HG03442 (cell line): ENCODE data around the gene AP2B1.

Experiments
- ATAC-seq: cut with Tn5 transposase; IDR thresholded peaks from one replicate; pipeline ENCODE4 v1.9.1; 2021; ENCODE audit warnings: mild to moderate bottlenecking, moderate library complexity; ENCODE audit not compliant: unreplicated experiment

AP2B1 gene

DNA sequence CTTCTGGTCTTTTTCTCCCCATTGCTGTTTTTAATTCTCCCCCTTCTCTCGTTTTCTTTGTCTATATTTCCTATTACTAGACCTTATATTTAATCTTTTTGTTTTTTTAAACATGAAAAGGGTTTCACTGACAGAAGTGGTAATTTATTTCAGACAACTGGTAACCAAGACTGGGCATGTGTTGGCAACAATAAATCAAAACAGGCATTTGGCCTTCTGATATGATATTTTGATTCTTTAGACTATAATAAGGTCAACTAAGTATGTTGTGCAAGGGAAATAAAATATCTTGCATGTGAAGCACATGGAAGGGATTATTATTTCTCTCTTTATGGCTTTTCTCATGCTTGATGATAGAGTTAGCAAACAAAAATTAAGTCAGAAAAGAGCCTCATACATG is 34.6 kb downstream of the AP2B1 start:
- ATAC-seq, result no peak

DNA sequence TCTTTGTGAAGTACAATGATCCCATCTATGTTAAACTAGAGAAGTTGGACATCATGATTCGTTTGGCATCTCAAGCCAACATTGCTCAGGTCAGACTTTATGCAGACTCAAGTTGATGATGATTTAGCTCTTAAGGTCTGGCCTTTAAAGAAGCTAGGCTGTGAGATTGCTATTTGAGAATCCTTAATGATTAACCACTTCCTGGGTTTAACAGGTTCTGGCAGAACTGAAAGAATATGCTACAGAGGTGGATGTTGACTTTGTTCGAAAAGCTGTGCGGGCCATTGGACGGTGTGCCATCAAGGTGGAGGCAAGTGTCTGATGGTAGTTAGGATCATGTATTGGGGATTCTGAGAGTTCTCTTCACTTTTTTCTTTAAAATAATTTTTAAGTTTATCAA is 40.3 kb downstream of the AP2B1 start:
- ATAC-seq, result no peak

DNA sequence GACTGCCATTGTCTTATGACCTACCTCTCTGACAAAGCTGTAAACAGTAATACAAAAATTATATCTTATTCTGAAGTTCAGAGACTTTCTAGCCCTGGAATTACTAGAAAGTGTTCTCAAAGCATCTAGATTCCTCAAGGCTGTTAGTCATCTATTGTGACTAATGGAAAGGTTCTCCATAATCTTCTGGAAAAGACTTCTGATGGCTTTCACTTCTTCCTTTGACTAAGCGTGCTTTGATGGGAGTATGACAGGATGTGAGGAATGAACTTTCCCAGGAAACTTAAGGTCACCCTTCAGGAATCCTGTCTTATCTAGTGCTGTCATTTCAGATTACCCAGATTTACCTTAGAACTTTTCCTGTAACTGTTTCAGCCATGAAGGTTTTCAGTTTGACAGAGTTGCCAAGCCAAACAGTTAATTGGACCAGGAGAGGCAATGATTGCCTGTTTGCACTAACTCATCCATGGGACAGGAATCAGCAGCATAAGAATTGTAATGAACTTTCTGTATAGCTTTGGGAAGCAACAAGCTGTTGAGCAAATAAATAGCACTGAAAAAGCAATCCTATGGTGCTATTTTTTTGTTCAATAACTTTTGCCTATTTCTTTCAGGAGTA is 43.5 kb downstream of the AP2B1 start:
- ATAC-seq, result no peak

DNA sequence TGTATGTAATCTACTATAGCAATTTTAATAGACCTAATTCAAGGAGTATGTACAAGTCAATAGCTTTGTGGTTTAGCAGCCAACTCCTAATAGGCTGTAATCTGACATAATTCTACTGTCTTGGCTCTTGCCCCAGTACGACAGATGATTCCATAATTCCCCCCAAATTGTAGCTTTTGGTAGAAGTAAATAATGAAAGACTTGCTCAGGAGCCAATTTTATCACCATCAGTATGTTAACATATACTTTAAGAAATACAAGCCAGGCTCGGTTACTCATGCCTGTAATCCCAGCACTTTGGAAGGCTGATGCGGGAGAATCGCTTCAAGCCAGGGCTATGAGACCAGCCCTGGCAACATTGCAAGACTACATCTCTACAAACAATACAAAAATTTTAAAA is 53.9 kb downstream of the AP2B1 start:
- no peak for ATAC-seq

DNA sequence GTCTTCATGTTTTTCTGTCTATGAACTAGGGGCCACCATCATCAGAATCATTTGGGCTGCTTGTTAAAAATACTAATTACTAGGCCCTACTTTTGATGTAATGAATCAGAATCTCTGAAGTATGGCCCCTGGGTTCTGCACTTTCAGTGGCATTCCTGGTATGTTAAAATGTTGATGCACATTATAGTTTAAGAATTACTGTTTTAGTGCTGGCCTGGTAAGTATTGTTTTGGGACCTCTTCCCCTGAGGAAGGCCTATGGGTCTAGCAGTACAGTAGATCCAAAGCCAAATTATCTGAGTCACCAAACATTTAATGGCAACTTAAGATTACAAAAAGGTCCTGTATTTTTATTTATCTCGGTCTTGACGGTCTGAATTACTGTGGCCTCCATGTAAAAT is 58.8 kb downstream of the AP2B1 start:
- no peak for ATAC-seq

DNA sequence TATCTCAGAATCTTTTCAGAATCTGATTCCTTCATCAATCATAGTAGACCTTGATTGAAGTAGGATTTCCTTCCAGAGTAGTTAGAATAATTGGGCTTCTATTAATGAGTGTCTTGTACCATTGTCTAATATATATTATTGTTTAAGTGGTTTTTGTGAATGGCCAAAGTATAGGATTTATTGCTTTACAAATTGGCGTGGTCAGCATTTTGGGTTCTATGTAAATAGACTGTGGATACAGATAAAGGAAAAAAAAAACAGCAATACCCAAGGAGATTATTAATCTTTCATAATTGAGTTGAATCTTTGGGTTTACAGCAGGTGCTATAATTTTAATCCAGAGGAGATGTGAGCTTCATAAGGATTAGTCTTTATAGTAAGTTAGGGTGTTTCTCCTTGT is 64.3 kb downstream of the AP2B1 start:
- no peak for ATAC-seq

DNA sequence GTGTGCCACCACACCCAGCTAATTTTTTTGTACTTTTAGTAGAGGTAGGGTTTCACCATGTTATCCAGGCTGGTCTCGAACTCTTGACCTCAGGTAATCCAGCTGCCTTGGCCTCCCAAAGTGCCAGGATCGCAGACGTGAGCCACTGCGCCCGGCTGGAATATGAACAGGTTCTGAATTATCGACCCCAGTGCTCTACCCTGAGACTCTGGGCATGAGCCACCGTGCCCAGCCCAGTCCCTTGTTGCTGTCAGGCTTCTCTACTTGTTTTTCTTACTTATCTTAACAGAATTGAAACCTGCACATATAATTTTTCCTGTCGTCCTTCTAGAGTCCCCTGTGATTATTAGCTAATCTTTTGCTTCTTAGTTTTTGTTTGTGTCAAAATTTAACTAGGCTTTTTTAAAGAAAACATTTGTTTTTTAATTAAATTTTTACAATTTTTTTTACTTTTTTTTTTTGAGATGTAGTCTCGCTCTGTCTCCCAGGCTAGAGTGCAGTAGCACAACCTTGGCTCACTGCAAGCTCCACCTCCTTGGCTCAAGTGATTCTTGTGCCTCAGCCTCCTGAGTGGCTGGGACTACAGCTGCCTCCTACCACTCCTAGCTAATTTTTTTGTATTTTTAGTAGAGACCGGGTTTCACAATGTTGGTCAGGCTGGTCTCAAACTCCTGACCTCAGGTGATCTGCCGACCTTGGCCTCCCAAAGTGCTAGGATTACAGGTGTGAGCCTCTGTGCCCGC is 66.7 kb downstream of the AP2B1 start:
- no peak for ATAC-seq

DNA sequence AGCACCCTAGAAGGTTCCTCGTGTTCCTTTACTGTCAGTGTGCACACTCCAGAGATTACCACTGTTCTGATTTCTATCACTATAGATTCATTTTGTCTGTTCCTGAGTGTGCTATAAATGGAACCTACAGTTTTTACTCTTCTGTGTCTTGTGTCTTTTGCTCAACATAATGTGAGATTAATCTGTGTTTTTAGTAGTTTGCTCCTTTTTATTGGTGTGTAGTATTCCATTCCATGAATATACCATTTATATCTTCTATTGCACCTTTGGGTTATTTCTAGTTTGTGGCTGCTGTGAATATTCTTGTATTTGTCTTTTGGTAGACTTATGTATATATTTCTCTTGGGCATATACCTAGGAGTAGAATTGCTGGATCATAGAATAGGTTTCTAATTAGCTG is 68.2 kb downstream of the AP2B1 start:
- ATAC-seq, result no peak

DNA sequence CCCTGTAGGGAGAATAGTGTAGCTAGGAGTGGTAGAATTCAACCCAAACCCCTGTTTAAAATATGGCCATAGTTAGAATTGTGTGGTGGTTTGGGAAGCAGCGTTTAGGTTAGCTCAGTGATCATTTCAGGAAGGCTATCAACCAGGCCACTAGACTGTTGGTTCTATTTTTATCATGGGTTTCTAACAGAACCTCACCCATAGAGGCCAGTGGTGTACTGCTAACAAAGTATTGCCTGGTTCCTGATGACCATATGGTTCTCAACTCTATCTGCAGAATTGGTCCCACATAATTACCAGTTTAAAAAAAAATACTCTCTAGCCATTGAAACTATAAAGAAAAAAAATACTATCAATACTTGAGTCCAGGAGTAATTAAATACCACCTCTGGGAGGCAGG is 73.8 kb downstream of the AP2B1 start:
- ATAC-seq, result no peak

DNA sequence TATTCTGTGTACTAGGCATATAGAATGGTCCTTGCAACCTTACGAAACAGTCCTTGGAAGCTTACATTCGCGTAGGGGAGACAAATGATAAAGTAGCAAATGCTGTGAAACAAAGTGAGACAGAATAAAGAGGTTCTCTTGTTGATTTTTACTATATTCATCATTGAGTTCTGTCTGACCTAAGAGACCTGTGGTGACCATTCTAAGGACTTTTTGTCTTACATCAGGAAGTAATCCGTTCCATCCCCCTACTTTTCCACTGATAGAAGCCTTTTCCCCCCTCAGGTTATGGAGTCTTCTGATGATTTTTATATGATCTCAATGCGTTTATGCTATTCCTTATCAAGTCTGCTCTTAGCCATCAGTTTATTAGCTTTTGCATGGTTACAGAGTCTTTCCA is 77.6 kb downstream of the AP2B1 start:
- no peak for ATAC-seq

DNA sequence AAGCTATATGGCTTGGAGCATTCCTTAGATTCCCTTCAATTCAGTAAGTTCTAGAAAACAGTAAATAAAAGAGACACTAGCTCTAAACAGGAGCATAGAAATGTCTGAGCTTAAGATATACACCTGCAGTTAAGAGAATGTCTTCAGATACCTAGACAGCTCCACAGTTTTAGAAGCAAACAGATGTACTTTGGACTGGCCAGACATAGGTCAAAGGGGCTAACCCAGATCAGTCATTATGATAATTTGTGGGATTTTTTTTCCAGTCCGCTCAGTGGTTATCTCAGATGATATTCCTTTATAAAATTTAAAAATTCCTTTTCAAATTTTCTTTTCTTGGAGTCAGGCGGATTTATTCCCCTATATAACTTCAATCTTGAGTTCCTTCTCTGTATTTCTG is 78.5 kb downstream of the AP2B1 start:
- no peak for ATAC-seq

DNA sequence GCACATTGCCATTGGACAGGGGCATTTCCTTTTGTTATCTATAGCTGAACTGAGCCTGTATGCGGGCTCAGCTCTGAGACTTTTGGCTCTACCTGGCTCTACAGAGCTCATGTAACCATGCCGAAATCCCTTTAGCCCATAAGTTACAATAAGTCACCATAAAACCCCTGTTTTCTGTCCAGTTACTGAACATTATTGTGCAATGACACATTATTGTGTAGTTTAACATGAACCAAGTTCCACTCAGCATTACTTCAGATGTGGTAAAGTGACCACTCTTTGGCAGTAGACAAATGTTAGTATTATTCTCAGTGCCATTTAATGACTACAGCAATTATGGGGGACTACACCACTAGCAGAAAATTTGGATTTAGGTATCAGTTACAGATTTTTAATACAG is 78.9 kb downstream of the AP2B1 start:
- no peak for ATAC-seq

DNA sequence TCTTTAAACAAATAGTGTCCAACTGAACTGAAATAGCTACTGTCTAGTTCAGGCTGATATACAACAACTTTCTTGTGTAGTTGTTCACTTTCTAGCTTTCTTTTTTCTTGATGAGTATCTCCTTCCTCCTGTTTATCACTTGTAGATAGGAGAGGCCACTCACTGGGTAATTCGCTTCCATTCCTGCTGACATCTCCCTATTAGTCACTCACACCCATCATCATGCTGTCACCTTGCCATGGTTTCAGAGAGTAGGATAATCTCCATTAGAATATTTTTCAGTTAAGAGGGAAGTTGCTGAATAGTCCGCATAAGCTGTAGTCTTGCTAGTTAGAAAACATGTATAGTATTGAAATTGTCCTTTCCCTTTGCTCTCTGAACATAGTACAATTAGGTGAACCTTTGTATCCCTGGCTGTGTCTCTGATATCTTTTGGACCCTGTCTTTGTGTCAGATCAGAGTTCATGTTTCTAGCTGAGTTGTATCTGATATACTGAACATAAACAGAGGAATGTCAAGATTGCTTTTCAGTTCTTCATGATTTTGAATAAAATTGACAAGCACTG is 79.9 kb downstream of the AP2B1 start:
- ATAC-seq, result no peak

DNA sequence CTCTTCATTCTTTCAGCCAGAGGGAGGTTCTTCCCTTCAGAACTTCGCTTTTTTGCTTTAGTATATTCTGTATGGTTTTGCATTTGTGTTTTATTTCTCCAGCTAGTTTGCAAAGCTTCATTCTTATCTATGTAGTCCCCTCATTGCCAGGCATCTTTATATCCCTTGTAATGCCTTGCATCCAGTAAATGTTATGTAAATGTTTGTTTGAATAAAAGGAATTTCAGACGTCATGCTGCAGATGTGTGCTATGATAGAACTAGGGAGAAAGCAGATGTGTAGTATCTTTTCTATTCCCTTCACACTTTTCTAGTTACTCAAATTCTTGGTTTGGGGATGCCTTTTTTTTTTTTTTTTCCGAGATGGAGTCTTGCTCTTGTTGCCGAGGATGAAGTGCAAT is 81.7 kb downstream of the AP2B1 start:
- no peak for ATAC-seq

DNA sequence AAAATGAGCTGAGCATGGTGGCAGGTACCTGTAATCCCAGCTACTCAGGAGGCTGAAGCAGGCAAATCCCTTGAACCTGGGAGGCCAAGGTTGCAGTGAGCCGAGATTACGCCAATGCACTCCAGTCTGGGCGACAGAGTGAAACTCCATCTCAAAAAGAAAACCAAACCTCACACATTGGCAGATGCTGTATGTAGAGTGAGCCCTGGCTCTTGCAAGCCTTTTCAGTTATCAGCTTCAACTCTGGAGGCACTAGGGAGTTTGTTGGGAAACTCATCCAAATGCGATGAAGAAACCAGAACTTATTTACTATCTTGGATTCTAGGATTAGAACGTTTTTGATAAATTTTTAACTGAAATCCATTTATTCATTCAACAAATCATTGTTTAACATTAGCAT is 87.4 kb downstream of the AP2B1 start:
- no peak for ATAC-seq

DNA sequence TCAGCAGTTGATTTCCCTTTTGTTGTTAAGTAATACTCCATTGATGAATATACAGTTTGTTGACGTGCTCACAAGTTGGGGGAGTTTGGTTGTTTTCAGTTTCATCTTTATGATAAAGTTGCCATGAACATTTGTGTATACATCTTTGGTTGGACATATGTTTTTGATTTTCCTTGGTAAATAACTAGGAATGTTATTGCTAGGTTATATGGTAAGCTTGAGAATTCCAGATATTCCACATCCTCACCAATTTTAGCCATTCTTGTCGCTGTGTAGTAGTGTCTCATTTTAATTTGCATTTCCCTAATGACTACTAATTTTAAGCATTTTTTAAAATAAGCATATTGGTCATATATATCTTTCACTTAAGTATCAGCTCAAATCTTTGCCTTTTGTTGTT is 89.3 kb downstream of the AP2B1 start:
- ATAC-seq, result no peak

DNA sequence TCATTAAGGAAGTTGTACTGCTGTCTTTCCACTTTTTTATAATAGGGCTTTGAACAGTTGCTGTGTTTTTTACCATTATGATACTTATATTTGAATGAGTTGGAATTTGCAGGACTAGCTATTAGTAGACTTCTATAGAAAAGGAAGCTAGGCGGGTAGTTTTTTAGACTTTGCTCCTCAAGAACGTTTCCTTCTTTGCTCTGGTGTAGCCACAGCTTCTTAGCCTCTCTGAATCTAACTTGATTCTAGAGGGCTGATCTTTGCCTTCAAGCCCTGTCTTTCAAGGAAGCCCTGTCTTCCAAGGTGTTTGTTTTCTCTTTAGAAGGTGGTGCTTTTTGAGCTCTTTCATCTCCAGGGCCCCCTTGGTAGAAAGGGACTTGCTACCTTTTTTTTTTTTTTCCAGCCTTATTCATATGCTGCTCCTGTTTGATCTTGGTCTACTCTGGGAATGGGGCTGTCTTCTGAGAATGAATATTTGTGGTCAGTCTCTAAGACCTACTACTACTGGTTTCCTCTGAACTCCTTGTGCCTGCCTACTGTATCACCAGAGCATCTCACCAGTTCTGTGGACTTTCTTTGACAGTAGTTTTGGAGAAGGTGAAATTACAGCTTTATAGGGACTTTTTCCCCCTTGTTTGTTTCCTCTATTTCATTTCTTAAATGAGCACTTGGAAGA is 92.0 kb downstream of the AP2B1 start:
- no peak for ATAC-seq

DNA sequence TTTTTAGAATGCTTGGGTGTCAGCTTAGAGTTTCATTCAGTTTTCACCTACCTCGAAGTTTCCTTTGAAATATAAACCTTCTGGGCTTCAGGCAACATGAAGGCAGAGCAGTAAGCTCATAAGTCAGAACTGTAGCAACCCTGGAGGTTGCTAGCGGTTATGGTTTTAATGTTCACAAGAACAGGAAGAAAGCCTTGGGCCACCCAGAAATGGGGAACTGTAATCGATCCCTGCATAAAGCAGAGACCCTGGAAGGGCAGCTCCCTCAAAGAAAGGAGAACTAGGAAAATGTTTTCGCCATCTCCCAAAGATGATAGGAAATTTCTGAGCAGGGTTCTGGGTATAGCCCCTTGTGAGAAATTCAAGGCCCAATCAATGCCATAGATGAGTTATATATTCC is 96.5 kb downstream of the AP2B1 start:
- ATAC-seq, result no peak

DNA sequence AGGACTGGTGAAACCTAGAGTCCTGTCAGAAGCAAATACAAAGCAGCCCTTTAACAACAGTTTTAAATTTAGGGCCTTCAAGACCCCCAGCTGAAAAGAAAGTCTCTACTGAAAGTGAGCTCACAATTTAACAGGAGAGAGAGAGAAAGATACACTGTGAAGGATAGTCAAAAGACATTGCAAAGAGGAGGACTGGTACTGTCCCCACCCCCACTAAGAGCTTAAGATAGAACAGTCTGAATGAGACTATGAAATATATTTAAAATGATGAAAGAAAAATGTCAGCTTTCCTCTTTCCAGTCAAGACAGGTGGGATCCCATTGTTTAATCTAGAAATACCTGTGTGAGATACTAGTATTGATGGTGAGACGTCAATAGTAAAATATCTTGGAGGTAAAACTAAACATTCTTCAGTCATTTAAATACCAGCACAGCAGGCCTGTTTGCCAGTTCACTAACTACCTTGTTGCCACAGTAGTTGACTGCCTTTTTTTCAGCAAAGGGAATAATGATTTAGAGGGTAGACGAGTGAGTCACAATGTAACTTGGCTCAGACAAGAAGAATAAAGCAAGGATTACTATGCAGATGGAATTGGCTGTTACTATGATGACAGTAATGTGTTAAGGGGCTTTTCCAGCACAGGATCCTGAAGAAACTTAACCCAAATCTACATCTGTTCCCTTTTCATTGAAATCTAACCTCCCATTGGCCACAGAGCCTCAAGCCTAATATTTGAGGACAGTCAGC is 97.1 kb downstream of the AP2B1 start:
- no peak for ATAC-seq

DNA sequence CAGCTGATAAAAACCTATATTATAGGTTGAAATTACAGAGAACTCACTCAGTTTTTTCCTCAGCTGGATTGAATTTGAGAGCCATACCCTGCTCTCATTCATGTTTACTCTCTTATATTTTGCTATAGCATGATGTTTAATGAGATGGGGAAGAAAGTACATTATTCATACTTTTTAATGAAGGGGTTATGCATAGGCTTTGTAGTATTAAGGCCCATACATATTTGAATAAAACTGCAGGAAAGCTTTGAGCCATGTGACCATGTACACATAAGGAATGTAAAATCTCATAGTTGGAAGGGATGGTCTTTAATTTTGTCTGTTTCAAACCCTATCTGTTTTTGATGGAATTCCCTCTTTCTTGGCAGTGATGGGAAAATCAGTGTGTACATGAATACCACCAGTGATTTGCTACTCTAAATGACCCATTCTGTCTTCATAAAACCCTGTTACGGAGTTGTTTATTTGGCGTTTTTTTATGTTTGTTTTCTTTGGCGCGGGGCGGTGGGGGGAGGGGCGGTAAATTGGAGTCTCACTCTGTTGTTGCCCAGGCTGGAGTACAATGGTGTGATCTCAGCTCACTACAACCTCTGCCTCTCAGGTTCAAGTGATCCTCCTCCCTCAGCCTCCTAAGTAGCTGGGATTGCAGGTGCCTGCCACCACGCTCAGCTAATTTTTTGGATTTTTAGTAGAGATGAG is 105.5 kb downstream of the AP2B1 start:
- no peak for ATAC-seq

DNA sequence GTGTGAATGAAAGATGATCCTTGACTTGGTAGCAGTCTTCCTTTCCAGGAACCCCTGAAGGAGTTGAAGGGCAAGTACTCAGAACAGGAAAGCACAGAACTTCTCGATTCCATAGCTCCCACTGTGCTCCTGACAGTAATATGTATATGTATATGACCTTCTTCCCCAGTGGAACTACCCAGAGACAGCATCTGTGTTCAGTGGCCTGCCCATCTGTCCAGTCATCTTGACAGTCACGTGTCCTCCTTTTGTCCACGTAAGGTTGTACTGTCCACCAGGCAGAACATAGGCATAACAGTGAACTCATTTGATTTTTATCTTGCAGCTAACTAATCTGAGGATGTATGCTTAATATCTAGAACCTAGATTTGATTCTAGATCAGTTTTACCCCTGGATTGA is 106.5 kb downstream of the AP2B1 start:
- ATAC-seq, result no peak
